HG03460 (cell line): Measurements from ENCODE around the gene PXMP2.

Experiments used
- ATAC-seq: cut with Tn5 transposase; IDR thresholded peaks from one replicate; pipeline ENCODE4 v1.9.1; 2021; ENCODE audit not compliant: unreplicated experiment

Gene PXMP2

DNA sequence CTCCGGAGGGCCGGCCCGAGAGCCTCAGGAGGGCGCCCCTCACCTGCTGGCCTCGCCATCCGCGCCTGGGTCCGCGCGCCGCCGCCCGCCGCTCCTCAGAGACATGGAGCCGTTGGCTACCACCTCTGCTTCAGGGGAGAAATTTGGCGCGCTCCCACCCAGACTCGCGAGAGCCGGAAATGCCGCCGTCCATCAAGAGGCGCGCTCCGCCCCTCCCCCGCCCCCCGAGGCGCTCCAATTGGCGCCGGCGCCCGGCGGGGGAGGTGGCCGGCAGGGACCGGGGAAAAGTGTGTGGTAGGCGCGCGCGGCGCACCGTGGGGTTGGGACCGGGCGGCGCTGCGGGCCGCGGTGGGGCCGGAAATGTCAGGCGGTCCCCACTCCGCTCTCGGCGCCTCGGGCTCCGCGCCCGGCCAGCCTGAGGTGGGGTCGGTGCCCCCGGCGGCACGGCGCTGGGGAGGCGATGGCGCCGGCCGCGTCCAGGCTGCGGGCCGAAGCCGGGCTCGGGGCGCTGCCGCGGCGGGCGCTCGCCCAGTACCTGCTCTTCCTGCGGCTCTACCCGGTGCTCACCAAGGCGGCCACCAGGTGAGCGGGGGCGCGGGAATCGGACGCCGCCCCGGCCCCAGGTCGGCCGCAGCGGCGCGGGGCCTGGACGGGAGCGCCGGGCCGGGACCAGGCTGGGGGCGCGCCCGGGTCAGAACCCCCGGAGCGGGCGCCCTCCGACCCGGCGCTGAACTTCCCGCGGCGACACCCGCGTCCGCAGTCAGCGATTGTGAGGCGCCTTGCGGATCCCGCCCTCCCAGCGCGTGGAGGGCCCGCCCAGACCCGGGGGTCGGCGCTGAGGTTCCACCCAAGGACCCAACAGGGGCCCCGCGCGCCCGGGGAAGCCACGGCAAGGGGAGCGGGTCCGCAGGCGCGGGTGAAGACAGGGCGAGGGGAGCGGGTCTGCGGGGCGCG, at the start of gene PXMP2, which contains the start of gene POLE:
TSS of gene PXMP2 (plus strand) at position 377 of the 954 bp plus-strand sequence. CDS start at position 461, 84 bp downstream.
TSS of gene POLE (minus strand) at position 132 of the 954 bp plus-strand sequence. CDS start at position 105, 27 bp downstream.
- peak; percentile 88 for ATAC-seq

DNA sequence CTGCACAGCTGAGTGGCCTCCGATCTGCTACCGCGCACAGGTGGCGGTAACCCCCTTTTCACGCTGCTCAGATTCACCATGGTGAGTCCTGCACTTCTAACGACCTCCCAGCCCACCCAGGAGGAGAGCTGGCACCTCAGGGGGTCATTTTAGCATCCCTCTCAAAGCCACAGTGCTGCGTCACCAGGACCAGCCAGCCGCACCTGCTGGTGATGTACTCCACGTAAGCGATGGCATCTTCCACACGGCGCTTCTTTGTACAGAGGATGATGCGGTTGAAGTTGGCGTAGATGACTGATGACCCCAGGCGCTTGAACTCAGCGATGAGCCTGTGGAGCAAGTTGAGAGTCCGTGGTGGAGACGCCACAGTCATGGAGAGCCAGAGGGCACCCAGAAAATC, 49.6 kb upstream of the PXMP2 start:
- ATAC-seq = no peak

DNA sequence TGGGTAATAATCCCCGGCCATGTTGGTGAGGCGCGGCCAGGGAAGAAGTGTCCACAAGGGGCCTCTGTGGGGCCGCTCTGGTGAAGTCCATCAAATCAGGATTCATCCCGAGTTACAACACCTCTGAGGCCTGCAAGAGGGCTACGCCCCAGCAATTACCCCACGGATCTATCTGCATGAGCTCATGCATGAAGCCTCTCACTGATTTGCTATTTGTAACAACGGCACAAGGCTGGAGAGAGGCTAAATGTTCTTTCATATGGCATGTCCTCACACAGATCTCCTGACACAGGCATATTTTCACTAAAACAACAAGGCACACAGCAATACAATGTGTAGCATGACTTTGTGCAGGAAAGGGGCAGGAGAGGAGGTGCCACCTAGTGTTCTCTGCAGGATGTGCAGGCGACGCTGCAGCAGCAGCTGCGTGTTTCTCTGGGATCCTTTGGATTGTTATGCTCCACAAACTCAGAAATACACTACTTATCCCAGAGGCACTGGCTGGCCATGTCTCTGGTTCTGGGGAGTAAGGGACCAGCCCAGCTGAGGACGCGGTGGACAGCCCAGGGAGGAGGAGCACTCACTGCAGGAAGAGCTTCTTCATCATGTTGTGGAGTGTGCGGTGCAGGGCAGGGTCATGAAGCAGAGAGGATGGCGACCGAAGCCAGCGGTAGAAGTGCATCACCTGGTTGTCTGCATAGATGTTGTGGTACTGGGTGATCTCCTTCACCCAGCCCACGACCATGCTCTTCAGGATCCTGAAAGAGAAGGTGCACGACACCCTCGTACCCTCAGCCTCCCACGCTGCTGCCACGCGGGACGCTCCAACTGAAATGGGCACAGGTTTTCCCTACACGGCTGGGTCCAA, 48.6 kb upstream of the PXMP2 start:
- no peak for ATAC-seq

DNA sequence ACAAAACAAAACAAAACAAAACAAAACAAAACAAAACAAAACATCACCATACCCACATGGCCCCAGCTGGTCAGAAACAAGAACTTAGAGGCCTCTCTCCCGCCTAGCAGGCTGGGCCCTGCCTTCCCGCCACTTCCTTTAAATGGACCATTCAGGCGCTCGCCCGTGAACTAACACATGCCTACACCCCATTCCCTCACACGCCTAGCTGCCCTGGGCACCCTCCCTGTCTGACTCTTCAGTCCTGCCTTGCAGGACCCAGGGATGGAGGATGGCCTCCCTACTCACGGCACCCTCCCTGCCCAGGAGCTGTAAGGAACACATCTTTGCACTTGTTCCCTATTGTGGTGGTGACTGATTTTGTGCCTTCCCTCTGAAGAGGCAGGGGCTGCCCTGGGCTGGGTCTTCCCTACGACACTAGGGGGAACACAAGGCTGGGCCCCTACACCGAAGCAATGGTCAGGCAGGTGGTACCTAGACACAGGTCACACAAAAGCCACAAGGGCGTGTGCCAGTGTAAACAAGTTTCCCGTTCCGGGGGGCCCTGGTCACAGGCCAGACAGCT, 47.3 kb upstream of the PXMP2 start:
- ATAC-seq = no peak

DNA sequence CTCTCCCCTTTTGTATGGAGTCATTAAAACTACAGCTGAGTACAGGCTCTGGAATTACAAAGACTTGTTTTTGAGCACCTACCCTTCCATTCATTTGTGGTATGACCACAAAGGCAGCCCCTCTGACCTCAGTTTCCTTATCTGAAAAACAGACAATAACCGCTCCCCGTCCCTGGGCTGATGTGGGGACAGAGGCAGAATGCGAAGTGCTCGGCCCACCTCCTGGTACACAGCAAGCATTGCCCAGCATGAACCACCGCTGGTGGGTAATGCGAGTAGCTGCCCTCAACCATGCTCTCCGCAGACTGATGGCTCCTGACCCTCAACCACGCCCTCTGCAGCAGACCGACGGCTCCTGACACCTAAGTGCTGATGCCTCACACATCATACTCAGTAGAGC, 46.5 kb upstream of the PXMP2 start:
- ATAC-seq = no peak

DNA sequence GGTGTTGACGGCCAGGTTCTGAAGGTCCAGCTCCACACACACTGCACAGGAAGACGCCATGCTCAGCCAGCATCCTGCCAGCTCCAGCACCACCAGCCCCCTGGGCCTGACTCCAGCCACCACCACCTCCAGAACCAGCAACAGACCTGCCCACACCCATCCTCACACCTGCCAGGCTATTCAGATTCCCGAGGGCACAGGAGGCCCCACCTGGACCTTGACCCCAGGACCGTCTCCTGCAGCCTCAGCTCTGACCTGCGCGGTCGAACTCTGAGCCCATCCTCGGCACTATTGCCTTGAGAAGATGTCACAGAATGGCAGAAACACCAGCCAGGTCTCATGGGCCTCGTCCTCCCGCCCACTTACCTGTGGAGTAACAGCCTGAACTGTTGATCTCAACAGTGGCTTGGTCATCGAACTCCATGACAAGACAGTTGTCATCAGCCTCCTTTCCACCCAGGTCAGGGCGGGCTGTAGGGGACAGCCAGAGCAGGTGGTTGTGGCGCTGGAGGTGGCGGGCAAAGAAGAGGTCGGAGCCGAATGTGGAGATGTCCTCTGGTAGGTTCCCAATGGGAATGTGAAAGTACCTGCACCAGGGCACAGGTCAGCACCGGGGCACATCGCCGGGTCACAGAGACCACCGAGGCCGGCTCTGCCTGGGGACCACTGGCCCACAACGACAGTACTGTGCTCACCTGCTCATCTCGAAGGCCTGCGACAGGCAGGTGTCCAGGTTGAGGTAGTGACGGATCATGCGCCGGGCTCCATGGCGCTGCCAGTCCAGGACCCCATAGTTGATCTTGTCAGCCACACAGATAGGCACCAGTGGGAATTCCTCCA, 45.4 kb upstream of the PXMP2 start:
- ATAC-seq = no peak

DNA sequence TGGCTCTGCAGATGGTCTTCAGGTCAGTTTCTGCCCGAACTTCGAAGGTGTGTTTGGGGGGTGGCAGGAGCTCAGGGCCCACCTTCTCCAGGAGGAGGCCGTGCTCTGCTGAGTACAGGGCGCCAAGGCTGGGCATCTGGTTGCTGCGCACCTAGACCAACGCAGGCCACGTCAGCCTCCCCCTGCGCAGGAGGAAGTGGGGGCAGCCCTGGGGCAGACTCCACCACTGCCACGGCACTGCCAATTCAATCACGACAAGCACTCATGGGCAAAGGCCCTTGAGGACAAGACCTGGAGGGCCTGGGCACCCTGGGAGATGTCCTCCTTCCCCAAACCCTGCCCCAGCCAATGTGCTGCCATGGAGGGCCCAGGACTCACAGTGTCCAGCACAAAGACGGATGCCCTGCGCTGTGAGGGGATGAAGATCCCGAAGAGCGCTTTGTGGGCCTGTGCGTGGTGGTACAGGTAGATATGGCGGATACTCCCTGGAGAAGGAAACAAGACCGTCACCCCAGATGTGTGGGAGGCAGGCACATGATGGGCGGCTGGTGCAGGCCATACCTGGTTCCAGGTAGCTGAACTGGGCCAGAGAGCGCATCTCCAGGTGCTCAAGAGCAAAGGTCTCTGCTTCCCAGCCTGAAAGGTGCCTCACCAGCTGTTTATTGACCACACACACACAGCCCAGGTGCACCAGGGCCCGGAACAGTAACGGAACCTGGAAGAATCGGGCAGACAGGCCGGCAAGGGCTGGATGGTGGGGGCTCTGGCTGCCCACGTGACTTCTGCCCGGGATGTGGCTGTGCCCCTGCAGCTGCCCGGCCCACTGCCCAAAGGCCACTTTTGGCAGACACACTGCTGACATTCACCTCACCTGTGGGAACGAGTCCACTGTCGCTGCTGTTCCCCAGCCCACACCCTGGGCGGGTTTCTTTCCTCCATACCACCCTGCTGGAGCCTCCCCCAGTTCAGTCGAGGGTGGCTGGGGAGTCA, 44.2 kb upstream of the PXMP2 start:
- no peak for ATAC-seq

DNA sequence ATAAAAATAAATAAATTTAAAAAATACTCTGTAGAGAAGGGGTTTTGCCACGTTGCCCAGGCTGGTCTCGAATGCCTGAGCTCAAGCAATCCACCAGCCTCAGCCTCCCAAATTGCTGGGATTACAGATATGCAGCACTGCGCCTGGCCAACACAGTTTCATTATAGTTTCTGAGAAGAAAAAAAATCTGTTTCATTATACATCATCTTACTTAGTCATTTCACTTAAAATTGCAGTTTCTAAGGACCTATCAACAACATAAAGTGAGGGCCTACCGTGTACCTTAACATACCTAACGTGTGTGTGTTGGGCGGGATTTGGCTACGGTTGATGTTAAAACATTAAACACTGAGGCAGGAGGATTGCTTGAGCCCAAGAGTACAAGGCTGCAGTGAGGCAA, 40.5 kb upstream of the PXMP2 start:
- no peak for ATAC-seq

DNA sequence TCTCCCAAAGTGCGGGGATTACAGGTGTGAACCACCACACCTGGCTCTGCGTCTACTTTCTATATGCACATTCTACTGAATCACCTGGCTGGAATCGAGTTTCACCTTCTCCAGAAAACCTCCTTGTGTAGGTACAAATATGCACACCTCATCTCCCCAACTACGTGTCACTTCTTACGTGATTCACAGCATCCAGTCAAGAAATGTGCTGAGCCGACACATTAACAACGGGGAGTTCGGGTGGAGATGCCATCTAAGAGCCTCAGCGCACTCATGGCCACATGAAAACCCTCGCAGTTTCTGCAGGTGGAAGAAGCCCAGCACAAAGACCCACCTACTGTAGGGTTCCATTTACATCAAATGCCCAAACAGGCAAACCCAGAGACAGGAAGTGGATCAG, 39.5 kb upstream of the PXMP2 start:
- no peak for ATAC-seq

DNA sequence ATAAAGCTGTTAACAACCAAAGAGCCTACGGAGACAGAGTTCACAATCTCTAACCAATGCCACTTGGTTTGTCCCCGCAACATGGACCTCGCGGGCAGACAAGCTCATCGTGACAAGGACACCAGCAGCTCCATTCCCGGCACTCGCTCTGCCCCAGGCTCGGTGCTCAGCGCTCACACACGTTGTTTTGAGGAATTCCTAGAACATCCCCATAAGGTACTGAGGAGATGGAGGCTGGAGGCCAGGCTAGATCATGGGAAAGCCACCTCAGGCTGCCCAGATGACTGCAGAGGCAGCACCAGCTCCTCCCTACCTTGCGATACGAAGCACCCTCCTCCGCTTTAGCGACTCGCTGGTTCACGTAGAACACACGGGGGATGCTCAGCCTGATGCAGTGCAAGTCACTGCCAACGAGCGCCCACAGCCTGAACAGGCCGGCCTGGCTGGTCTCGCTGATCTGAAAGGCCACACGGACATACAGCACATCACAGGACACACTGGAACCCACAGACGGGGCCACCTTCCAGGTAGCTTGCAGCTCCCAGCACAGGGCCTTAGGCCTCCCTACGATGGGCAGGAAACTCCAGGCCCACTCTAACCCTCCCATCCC, 38.7 kb upstream of the PXMP2 start:
- ATAC-seq = no peak

DNA sequence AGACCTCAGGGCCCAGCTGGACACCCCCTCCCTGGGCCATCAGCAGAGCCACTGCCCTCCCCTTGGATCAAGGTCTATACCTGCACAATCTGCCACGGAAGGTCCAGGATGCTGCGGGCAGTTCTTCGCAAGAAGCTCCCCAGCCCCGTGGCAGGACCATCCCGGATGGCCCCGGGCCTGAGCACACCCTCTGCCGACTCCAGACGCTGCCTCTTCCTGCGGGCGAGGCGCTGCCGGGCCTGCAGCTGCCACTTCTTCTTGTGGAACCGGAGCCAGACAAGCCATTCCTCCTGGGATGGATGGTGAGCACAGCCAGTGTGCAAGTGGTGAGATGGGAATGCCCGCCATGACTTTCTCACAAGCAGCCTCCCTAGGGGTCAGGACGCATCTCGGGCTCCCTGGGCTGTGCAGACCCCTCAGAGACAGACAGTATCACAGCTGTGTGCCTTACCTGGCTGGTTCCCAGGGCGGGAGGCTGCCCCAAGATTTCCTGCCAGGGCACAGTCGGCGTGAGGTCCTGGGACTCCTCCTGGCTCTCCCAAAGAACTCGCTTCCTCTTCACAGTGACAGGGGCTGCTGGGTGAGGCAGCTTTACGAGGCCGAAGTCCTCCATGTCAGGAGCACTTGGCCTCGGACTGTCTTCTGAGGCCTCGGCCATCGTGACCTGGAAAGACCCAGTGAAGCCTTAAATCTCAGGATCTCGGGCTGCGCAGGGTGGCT, 38.0 kb upstream of the PXMP2 start:
- ATAC-seq = no peak

DNA sequence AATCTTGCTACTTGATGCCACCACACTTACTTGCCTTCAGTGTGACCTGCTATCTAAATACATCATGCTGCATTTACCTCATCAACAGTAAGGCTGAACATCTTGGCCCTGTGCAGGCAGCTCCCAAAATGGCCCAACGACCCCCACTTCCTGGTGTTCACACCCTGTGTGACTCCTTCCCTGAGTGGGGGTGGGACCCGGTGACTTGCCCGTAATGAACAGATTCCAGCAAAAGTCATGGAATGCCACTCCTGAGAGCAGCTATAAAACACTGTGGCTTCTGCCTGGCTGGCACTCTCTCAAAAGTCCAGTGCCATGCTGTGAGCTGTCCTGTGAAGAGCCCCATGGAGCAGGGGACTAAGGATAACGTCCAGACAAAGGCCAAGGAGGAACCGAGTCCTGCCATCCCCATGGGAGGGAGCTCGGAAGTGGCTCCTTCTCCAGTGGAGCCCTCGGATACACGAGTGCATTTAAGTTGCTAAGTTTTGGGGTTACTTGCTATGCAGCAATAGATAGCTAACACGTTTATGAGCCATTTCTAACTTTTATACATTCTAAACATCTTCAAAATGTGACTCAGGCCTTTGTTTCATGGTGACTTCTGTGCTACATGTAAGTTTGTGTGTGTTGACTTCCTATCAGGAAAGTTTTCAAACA, 35.8 kb upstream of the PXMP2 start:
- no peak for ATAC-seq

DNA sequence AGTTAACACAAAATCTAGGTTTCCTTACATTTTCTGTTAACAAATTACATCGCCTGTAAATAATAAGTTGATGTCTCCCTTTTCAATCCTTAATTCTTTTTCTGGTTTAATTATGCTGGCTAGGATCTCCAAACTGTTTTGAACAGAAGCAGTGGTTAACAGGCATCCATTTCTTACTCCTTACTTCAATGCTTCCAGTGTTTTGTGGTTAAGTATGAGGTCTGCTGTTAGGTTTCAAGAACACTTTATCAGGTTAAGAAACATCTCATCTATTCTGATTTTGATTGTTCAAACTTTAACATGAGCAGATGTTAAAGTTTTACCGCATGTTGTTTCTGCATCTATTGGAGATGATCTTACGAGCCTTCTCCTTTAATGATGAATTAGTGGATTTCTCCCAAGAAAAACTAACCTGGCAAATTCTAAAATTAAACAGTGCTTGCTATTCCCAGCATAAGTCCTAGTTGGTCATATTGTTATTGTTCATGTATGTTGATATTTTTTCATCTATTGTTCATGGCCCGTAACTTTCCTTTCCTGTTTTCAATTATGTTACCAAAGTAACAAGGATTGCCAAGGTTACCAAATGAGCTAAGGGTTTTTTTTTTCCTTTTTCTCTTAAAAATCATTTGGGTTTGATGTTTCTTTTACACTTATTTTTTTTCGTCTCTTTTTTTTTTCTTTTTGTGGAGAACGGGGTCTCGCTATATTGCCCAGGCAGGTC, 33.7 kb upstream of the PXMP2 start:
- ATAC-seq = no peak

DNA sequence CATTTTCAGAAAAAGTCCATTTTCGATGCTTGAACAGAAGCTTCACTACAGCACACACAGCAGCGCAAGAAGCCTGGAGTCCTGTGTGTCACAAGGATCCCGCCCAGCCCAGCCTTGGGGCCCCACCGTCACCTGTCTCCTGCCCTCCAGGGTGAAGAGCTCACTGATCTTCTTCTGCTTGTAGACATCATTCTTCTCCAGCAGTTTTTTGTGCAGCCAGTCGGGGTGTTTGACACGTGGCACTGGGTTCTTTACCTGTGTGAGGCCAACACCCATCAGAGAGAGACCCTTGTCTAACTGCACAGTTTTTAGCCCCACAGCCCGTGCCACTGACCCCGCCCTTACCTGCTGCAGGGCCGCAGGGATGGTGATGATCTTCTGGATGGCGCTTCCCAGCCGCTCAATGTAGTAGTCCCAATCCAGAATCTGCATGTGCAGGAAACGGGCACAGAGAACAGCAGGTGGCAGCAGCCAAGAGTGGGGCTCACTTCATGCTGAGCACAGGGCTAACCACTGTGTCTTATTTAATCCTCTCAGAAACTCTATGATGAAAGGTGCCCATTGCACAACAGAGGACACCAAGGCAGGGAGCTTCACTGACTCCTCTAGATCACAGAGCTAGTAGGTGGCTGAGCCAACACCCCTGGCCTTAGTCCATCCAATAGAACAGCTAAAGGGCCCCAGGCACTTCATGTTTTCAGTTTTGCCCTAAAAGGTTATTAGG, 30.2 kb upstream of the PXMP2 start:
- ATAC-seq = no peak

DNA sequence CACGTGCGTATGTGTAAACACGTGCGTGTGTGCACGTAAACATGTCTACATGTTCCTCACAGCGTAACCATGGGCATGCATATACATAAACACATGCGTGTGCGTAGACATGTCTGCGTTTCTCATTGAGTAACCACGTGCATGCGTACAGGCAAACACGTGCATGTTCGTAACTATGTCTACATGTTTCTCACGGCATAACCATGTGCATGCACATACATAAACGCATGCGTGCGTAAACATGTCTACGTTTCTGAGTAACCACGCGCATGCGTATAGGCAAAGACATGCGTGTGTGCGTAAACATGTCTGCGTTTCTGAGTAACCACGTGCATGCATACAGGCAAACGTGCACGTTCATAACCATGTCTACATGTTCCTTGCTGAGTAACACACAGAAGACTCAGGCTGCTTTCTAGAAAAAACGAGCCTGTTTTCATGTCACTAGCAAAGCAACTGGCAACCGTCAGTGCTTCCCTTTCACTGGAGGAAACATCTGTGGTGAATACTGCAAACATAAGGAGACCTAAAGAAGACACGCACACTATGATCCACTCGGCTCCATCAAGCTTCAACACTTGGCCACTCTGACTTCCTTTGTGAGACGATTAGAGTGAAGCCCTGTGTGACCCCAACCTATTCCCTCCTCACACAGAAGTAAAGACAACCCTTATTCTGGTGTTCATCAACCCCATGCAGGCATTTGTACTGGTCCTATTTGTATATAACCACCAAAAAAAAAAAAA, 29.1 kb upstream of the PXMP2 start:
- ATAC-seq = no peak

DNA sequence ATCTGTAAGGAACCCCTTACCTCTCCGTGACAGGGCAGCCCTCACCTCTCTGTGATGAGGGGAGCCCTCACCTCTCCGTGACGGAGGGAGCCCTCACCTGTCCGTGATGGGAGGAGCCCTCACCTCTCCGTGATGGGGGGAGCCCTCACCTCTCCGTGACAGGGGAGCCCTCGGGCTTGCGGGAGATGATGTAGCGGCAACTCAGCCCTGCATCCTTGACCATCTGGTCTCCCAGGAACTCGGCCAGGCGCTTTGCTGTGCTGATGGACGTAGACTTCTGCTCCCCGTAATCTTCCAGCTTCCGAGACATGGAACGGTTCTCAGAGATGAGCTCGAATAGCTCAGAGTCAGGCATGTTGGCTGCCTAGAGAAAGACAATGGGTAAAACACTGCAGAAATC, 28.2 kb upstream of the PXMP2 start:
- no peak for ATAC-seq
